ENCODE measurements around the gene MPZ.
"Not testable (repeated sequence)": the region's sequence is repeated elsewhere in the genome, so short reads cannot be mapped to it uniquely, and the experiment has no call there.

MPZ gene

GRCh38 chr1:161333166-161333565, 23.4 kb upstream of the MPZ start:
- H3K4me3 ChIP-seq (ENCODE audit: insufficient read depth in 1 of 2, low read depth in 1 of 2, low read length in 2 of 2): no peak overlapping the region
- H2AFZ ChIP-seq (ENCODE audit: low read depth, low read length): no peak overlapping the region
- H3K36me3 ChIP-seq (ENCODE audit: control insufficient read depth in 1 of 2, insufficient read depth in 2 of 2, low read depth in 1 of 2, low read length in 2 of 2): peaks cover 28 to 94% of the 10 kb centered on the region in 2 experiments
- H3K4ac ChIP-seq (ENCODE audit: low read depth in 1 of 2, low read length in 2 of 2): no peak overlapping the region
- no peak overlapping the region for H4K91ac ChIP-seq (ENCODE audit: low read length)
- H2AK5ac ChIP-seq (ENCODE audit: low read length, severe bottlenecking): no peak overlapping the region
- over 99% methylated on average over 7 of the region's 9 CpGs for WGBS
- H3K23ac ChIP-seq (ENCODE audit: low read length in 2 of 2): no peak overlapping the region
- no peak overlapping the region for H4K8ac ChIP-seq (ENCODE audit: low read length)
- no peak overlapping the region for H2BK5ac ChIP-seq (ENCODE audit: low read depth, low read length, poor library complexity, severe bottlenecking)
- no peaks in the 10 kb centered on the region for H3K4me1 ChIP-seq (ENCODE audit: control insufficient read depth, insufficient read depth, low read depth, low read length)
- peaks cover 13% of the 10 kb centered on the region for H3K79me1 ChIP-seq (replicated peaks; ENCODE audit: low read length, poor library complexity, severe bottlenecking)
- no peak overlapping the region for H2BK12ac ChIP-seq (ENCODE audit: low read length in 2 of 2)
- H3K18ac ChIP-seq (ENCODE audit: low read depth in 1 of 2, low read length in 2 of 2): no peak overlapping the region
- no peak overlapping the region for H2BK120ac ChIP-seq (ENCODE audit: low read depth, low read length)
- H3K4me2 ChIP-seq (ENCODE audit: low read length, poor library complexity, severe bottlenecking): no peak overlapping the region
- H3K27ac ChIP-seq (ENCODE audit: low read length, poor library complexity, severe bottlenecking): no peak overlapping the region
- H3K9ac ChIP-seq (ENCODE audit: low read length): no peak overlapping the region
- no peaks in the 10 kb centered on the region for H3K9me3 ChIP-seq (ENCODE audit: control insufficient read depth, low read length)
- no peak overlapping the region for H3K14ac ChIP-seq (ENCODE audit: low read length in 2 of 2)
- no peaks in the 10 kb centered on the region for H3K27me3 ChIP-seq (ENCODE audit: control insufficient read depth in 1 of 2, insufficient read depth in 1 of 2, low read length in 2 of 2)
- H2BK15ac ChIP-seq (ENCODE audit: low read depth, poor library complexity, severe bottlenecking): no peak overlapping the region
- no peak for DNase-seq

- WGBS: 99% methylated on average over 4 of the region's 4 CpGs
- H3K27ac ChIP-seq (ENCODE audit: low read length, poor library complexity, severe bottlenecking): no peak overlapping the region
- no peak overlapping the region for H3K4me3 ChIP-seq (ENCODE audit: insufficient read depth in 1 of 2, low read depth in 1 of 2, low read length in 2 of 2)
- no peak for DNase-seq
- peaks cover 17% of the 10 kb centered on the region for H3K79me1 ChIP-seq (replicated peaks; ENCODE audit: low read length, poor library complexity, severe bottlenecking)
- no peak overlapping the region for H2AFZ ChIP-seq (ENCODE audit: low read depth, low read length)
- no peaks in the 10 kb centered on the region for H3K9me3 ChIP-seq (ENCODE audit: control insufficient read depth, low read length)
- H3K4ac ChIP-seq (ENCODE audit: low read depth in 1 of 2, low read length in 2 of 2): no peak overlapping the region
- H3K9ac ChIP-seq (ENCODE audit: low read length): no peak overlapping the region
- no peak overlapping the region for H3K23ac ChIP-seq (ENCODE audit: low read length in 2 of 2)
- no peak overlapping the region for H2BK120ac ChIP-seq (ENCODE audit: low read depth, low read length)
- H2AK5ac ChIP-seq (ENCODE audit: low read length, severe bottlenecking): no peak overlapping the region
- no peak overlapping the region for H2BK15ac ChIP-seq (ENCODE audit: low read depth, poor library complexity, severe bottlenecking)
- H4K8ac ChIP-seq (ENCODE audit: low read length): no peak overlapping the region
- no peak overlapping the region for H3K14ac ChIP-seq (ENCODE audit: low read length in 2 of 2)
- H3K36me3 ChIP-seq (ENCODE audit: control insufficient read depth in 1 of 2, insufficient read depth in 2 of 2, low read depth in 1 of 2, low read length in 2 of 2): peaks cover 34 to 86% of the 10 kb centered on the region in 2 experiments
- H3K27me3 ChIP-seq (ENCODE audit: control insufficient read depth in 1 of 2, insufficient read depth in 1 of 2, low read length in 2 of 2): no peaks in the 10 kb centered on the region
- no peak overlapping the region for H4K91ac ChIP-seq (ENCODE audit: low read length)
- no peak overlapping the region for H2BK5ac ChIP-seq (ENCODE audit: low read depth, low read length, poor library complexity, severe bottlenecking)
- no peak overlapping the region for H2BK12ac ChIP-seq (ENCODE audit: low read length in 2 of 2)
- H3K4me2 ChIP-seq (ENCODE audit: low read length, poor library complexity, severe bottlenecking): no peak overlapping the region
- no peak overlapping the region for H3K18ac ChIP-seq (ENCODE audit: low read depth in 1 of 2, low read length in 2 of 2)
- H3K4me1 ChIP-seq (ENCODE audit: control insufficient read depth, insufficient read depth, low read depth, low read length): no peaks in the 10 kb centered on the region
Observed at GRCh38 chr1:161330346-161330745, 20.6 kb upstream of the MPZ start.

DNA sequence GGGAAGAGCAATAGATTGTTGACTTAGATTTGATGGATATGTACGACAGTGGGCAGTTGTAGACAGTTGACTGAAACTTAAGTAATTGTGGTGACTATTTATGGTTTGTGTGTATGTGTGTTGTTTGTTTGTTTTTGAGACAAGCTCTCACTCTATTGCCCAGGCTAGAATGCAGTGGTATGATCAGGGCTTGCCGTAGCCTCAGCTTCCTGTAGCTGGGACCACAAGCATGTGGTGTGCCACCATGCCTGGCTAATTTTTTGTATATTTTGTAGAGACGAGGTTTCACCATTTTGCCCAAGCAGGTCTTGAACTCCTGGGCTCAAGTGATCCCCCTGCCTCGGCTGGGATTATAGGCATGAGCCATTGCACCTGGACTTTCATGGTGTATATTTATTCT, 14.3 kb upstream of the MPZ start:
- no peak overlapping the region for H3K14ac ChIP-seq (ENCODE audit: low read length in 2 of 2)
- 91% methylated on average over 3 of the region's 4 CpGs for WGBS
- H3K79me1 ChIP-seq (replicated peaks; ENCODE audit: low read length, poor library complexity, severe bottlenecking): peaks cover 30% of the 10 kb centered on the region
- DNase-seq: no peak
- no peaks in the 10 kb centered on the region for H3K9me3 ChIP-seq (ENCODE audit: control insufficient read depth, low read length)
- H3K36me3 ChIP-seq (ENCODE audit: control insufficient read depth in 1 of 2, insufficient read depth in 2 of 2, low read depth in 1 of 2, low read length in 2 of 2): peaks cover 28 to 50% of the 10 kb centered on the region in 2 experiments
- H2AFZ ChIP-seq (ENCODE audit: low read depth, low read length): no peak overlapping the region
- no peak overlapping the region for H3K9ac ChIP-seq (ENCODE audit: low read length)
- no peak overlapping the region for H3K4me2 ChIP-seq (ENCODE audit: low read length, poor library complexity, severe bottlenecking)
- no peak overlapping the region for H2AK5ac ChIP-seq (ENCODE audit: low read length, severe bottlenecking)
- no peak overlapping the region for H4K8ac ChIP-seq (ENCODE audit: low read length)
- no peak overlapping the region for H2BK12ac ChIP-seq (ENCODE audit: low read length in 2 of 2)
- H2BK15ac ChIP-seq (ENCODE audit: low read depth, poor library complexity, severe bottlenecking): no peak overlapping the region
- H3K23ac ChIP-seq (ENCODE audit: low read length in 2 of 2): no peak overlapping the region
- H4K91ac ChIP-seq (ENCODE audit: low read length): no peak overlapping the region
- H2BK5ac ChIP-seq (ENCODE audit: low read depth, low read length, poor library complexity, severe bottlenecking): no peak overlapping the region
- H3K4me1 ChIP-seq (ENCODE audit: control insufficient read depth, insufficient read depth, low read depth, low read length): no peaks in the 10 kb centered on the region
- no peak overlapping the region for H3K4ac ChIP-seq (ENCODE audit: low read depth in 1 of 2, low read length in 2 of 2)
- no peak overlapping the region for H3K4me3 ChIP-seq (ENCODE audit: insufficient read depth in 1 of 2, low read depth in 1 of 2, low read length in 2 of 2)
- no peak overlapping the region for H3K18ac ChIP-seq (ENCODE audit: low read depth in 1 of 2, low read length in 2 of 2)
- no peak overlapping the region for H3K27ac ChIP-seq (ENCODE audit: low read length, poor library complexity, severe bottlenecking)
- no peak overlapping the region for H2BK120ac ChIP-seq (ENCODE audit: low read depth, low read length)
- H3K27me3 ChIP-seq (ENCODE audit: control insufficient read depth in 1 of 2, insufficient read depth in 1 of 2, low read length in 2 of 2): no peaks in the 10 kb centered on the region

GRCh38 chr1:161315841-161316674, 6.3 kb upstream of the MPZ start:
- Histone ChIP-seq H3K79me1 (replicated peaks; ENCODE audit: low read length, poor library complexity, severe bottlenecking) (peaks cover 16% of the 10 kb centered on the region), H2AFZ (ENCODE audit: low read depth, low read length) (peak overlapping the region; percentile 14)
- H3K9ac ChIP-seq (ENCODE audit: low read length); H3K23ac ChIP-seq (ENCODE audit: low read length in 2 of 2); H3K14ac ChIP-seq (ENCODE audit: low read length in 2 of 2); H2BK12ac ChIP-seq (ENCODE audit: low read length in 2 of 2); H2AK5ac ChIP-seq (ENCODE audit: low read length, severe bottlenecking); H3K9me3 ChIP-seq (ENCODE audit: control insufficient read depth, low read length); H2BK15ac ChIP-seq (ENCODE audit: low read depth, poor library complexity, severe bottlenecking); H3K27ac ChIP-seq (ENCODE audit: low read length, poor library complexity, severe bottlenecking); H2BK5ac ChIP-seq (ENCODE audit: low read depth, low read length, poor library complexity, severe bottlenecking); H4K91ac ChIP-seq (ENCODE audit: low read length); H3K27me3 ChIP-seq (ENCODE audit: control insufficient read depth in 1 of 2, insufficient read depth in 1 of 2, low read length in 2 of 2); H3K36me3 ChIP-seq (ENCODE audit: control insufficient read depth in 1 of 2, insufficient read depth in 2 of 2, low read depth in 1 of 2, low read length in 2 of 2); H4K8ac ChIP-seq (ENCODE audit: low read length); H2BK120ac ChIP-seq (ENCODE audit: low read depth, low read length); H3K18ac ChIP-seq (ENCODE audit: low read depth in 1 of 2, low read length in 2 of 2); H3K4me3 ChIP-seq (ENCODE audit: insufficient read depth in 1 of 2, low read depth in 1 of 2, low read length in 2 of 2); H3K4ac ChIP-seq (ENCODE audit: low read depth in 1 of 2, low read length in 2 of 2); H3K4me2 ChIP-seq (ENCODE audit: low read length, poor library complexity, severe bottlenecking); H3K4me1 ChIP-seq (ENCODE audit: control insufficient read depth, insufficient read depth, low read depth, low read length); DNase-seq: not testable (repeated sequence)
- 76% methylated on average over 14 of the region's 17 CpGs for WGBS
